ENCODE results near the gene STK17B. TPM values are rescaled to one million over a fixed set of nuclear protein-coding genes. Genes with fewer than 3 reads are reported as not detected.

Gene STK17B
- total and polyA plus RNA-seq, 2 experiments from 2014 or later, result 5.7 to 13.7 TPM

GRCh38 chr2:196170606-196171247, 651 bp downstream of the STK17B start (continued):
- no peak for TF ChIP-seq CTCF (conservative IDR thresholded peaks at IDR 0.05; ENCODE audit: low read depth in 2 of 2)
- no peak for TF ChIP-seq ZNF114 (CRISPR knock-in tag; IDR thresholded peaks at IDR 0.05)
- no peak for TF ChIP-seq JUNB (IDR thresholded peaks at IDR 0.05; ENCODE audit: unreplicated experiment)
- no peak for TF ChIP-seq EZH2phosphoT487 (IDR thresholded peaks at IDR 0.05; ENCODE audit: unreplicated experiment)
- no peak for TF ChIP-seq NANOG (IDR thresholded peaks at IDR 0.05; ENCODE audit: borderline replicate concordance)
- no peak for TF ChIP-seq ETS1 (IDR thresholded peaks at IDR 0.05)

GRCh38 chr2:196170213-196170605, 1.2 kb downstream of the STK17B start:
- Histone ChIP-seq H3K27me3 (ENCODE audit: insufficient read depth) (peaks cover 27% of the 10 kb centered on the region), H2AFZ (no peak overlapping the region), H3F3A (replicated peaks; ENCODE audit: low read depth) (no peaks in the 10 kb centered on the region), H3K4me3 (peak overlapping the region; percentile 89), H3K9me2 (ENCODE audit: insufficient read depth) (no peaks in the 10 kb centered on the region), H3K27ac (ENCODE audit: low read depth) (no peak overlapping the region), H4K20me1 (replicated peaks; ENCODE audit: insufficient read depth) (0 out of 2 replicates have a peak, but pooled peaks cover 5% of the 10 kb centered on the region), H3K4me2 (peak overlapping the region; percentile 93), H3K79me2 (replicated peaks; ENCODE audit: insufficient read depth) (peaks cover 48% of the 10 kb centered on the region), H3K4me1 (ENCODE audit: insufficient read depth) (peaks cover 50% of the 10 kb centered on the region), H3K36me3 (ENCODE audit: insufficient read depth) (no peaks in the 10 kb centered on the region)
- no peak for TF ChIP-seq ZNF462 (CRISPR knock-in tag; IDR thresholded peaks at IDR 0.05)
- Mint-ChIP-seq H3K9me3 (no peaks in the 10 kb centered on the region), H3K36me3 (ENCODE audit: low read depth) (no peaks in the 10 kb centered on the region), H3K4me3 (peak overlapping the region; percentile 88), H3K4me1 (peaks cover 36% of the 10 kb centered on the region), H3K27ac (no peak overlapping the region), H3K27me3 (ENCODE audit: insufficient read depth, low read depth, poor library complexity) (no peaks in the 10 kb centered on the region)
- ATAC-seq, result no peak
- DNase-seq (ENCODE audit: low spot score), result peak; percentile 20

All from GM23338 (cell line).